ENCODE results near the gene ASTN2.

GRCh38 chr9:116809656-116810055 is 605.2 kb downstream of the ASTN2 start:
- no peak for TF ChIP-seq CTCF (conservative IDR thresholded peaks at IDR 0.05)
- TF ChIP-seq ZFX (IDR thresholded peaks at IDR 0.05), result no peak
